K562 (cell line): ENCODE measurements around the gene DNAJC25. TPM values are rescaled to one million over a fixed set of nuclear protein-coding genes. Genes with fewer than 3 reads are reported as not detected.

ENCODE experiments used
- CBFA2T3 ChIP-seq: fragments of 450-650 bp; IDR thresholded peaks from 2 replicates; pipeline ENCODE4 v1.6.1; 2017
- CC2D1A ChIP-seq: fragments of 450-650 bp; IDR thresholded peaks from 2 replicates; pipeline ENCODE4 v1.6.1; 2017; ENCODE audit warnings: mild to moderate bottlenecking
- DDX20 ChIP-seq: fragments of 450-650 bp; IDR thresholded peaks from 2 replicates; pipeline ENCODE4 v1.6.1; 2016; ENCODE audit warnings: missing genetic modification characterization, low read depth, mild to moderate bottlenecking, missing compliant biosample characterization, moderate library complexity
- DNMT1 ChIP-seq: fragments of 450-650 bp; IDR thresholded peaks from 2 replicates; pipeline ENCODE4 v1.6.1; 2016; ENCODE audit warnings: antibody characterized with exemption, mild to moderate bottlenecking
- E2F8 ChIP-seq: fragments of 450-650 bp; IDR thresholded peaks from 2 replicates; pipeline ENCODE4 v1.7.1; 2018; ENCODE audit warnings: mild to moderate bottlenecking, low read depth; ENCODE audit not compliant: partially characterized antibody
- E4F1 ChIP-seq: fragments of 250-450 bp; sonication (Bioruptor Pico); IDR thresholded peaks from 2 replicates; pipeline ENCODE4 v1.5.0; 2021; ENCODE audit warnings: mild to moderate bottlenecking, borderline replicate concordance
- HDAC3 ChIP-seq: fragments of 450-650 bp; IDR thresholded peaks from 2 replicates; pipeline ENCODE4 v1.6.1; 2018; ENCODE audit warnings: borderline replicate concordance, mild to moderate bottlenecking, moderate library complexity; ENCODE audit not compliant: partially characterized antibody
- KLF16 ChIP-seq: IDR thresholded peaks from 2 replicates; pipeline ENCODE4 v1.6.1; 2016; ENCODE audit warnings: antibody characterized with exemption
- MAFF ChIP-seq: IDR thresholded peaks from 2 replicates; pipeline ENCODE4 v1.6.1; 2012; ENCODE audit warnings: low read length, improper control_type of control experiment
- NBN ChIP-seq: fragments of 450-650 bp; IDR thresholded peaks from 2 replicates; pipeline ENCODE4 v1.6.1; 2016; ENCODE audit warnings: low read depth, mild to moderate bottlenecking
- NR2F6 ChIP-seq: fragments of 450-650 bp; formaldehyde crosslinking; IDR thresholded peaks from 2 replicates; pipeline ENCODE4 v1.4.0; 2020; ENCODE audit warnings: mild to moderate bottlenecking
- POLR3G ChIP-seq: IDR thresholded peaks from 2 replicates; pipeline ENCODE4 v1.6.1; 2011; ENCODE audit not compliant: insufficient read length, insufficient replicate concordance; ENCODE audit errors: extremely low read depth
- SIN3A ChIP-seq, 2 experiments: fragments of 150-350 bp in 1 of 2; IDR thresholded peaks; 2 replicates each; pipeline ENCODE4 v1.6.1; 2011 to 2016; ENCODE audit warnings: borderline replicate concordance in 2 of 2, low read depth in 2 of 2, low read length in 2 of 2, mild to moderate bottlenecking in 2 of 2, moderate library complexity in 2 of 2; ENCODE audit not compliant: control insufficient read depth in 1 of 2
- SMARCA5 ChIP-seq: fragments of 450-650 bp; IDR thresholded peaks from 2 replicates; pipeline ENCODE4 v1.6.1; 2016
- SNIP1 ChIP-seq: fragments of 450-650 bp; IDR thresholded peaks from 2 replicates; pipeline ENCODE4 v1.7.1; 2017; ENCODE audit warnings: low read depth, mild to moderate bottlenecking
- STAG1 ChIP-seq: sonication (generic); formaldehyde crosslinking; IDR thresholded peaks from 2 replicates; pipeline ENCODE4 v1.5.0; 2020; ENCODE audit warnings: missing genetic modification reagents, borderline replicate concordance
- XRCC5 ChIP-seq: fragments of 200-400 bp; formaldehyde crosslinking; IDR thresholded peaks from 2 replicates; pipeline ENCODE4 v1.6.1; 2017; ENCODE audit warnings: low read depth, mild to moderate bottlenecking, low read length
- ZNF146 ChIP-seq: IDR thresholded peaks from one replicate; pipeline ENCODE4 v1.6.1; 2018; ENCODE audit warnings: missing compliant biosample characterization; ENCODE audit not compliant: unreplicated experiment
- ZNF184 ChIP-seq: sonication (generic); formaldehyde crosslinking; IDR thresholded peaks from 2 replicates; pipeline ENCODE4 v1.5.0; 2020; ENCODE audit warnings: missing genetic modification reagents
- ZNF316 ChIP-seq: fragments of 450-650 bp; IDR thresholded peaks from 2 replicates; pipeline ENCODE4 v1.6.1; 2016
- polyA plus RNA-seq, 8 experiments: library from polyadenylated mRNA; depleted of rRNA in 4 of 8; stranded (reverse) in 5 of 8; unstranded in 3 of 8; fragments of >200 nt; fragmentation: Nextera tagmentation in 2 of 8; fragmentation: Illumina TruSeq in 1 of 8; extraction: Ambion mirVana in 2 of 8; extraction: Trizol in 1 of 8; gene quantifications; 2 replicates each; pipeline versions ENCODE4 v1.2.1 to v1.2.3, GENCODE V29; 2011 to 2014; ENCODE audit warnings: inconsistent platforms in 1 of 8, missing spikeins in 1 of 8
- total RNA-seq, 7 experiments: library from RNA; depleted of rRNA in 6 of 7; stranded (reverse); fragments of >200 nt in 6 of 7; fragmentation: Illumina TruSeq in 2 of 7; extraction: Trizol in 2 of 7; gene quantifications; 2 replicates each; pipeline versions ENCODE4 v1.2.1 to v1.2.3, GENCODE V29; 2011 to 2021; ENCODE audit warnings: low replicate concordance in 1 of 7
- TF ChIP-seq, protein P1 (sequence below): fragments of 250-450 bp; sonication (Bioruptor Pico); IDR thresholded peaks from 2 replicates; pipeline ENCODE4 v1.8.0; 2022; ENCODE audit warnings: inconsistent platforms, mild to moderate bottlenecking, moderate library complexity, borderline replicate concordance
- TF ChIP-seq, protein P2 (sequence below), 2 experiments: fragments of 450-650 bp in 1 of 2; sonication (generic) in 1 of 2; formaldehyde crosslinking; conservative IDR thresholded peaks; 2 replicates each; pipeline versions ENCODE4 v1.4.0 to v1.8.1; 2020 to 2022; ENCODE audit warnings: mild to moderate bottlenecking in 1 of 2, missing genetic modification reagents in 1 of 2
- TF ChIP-seq, protein P3 (sequence below): fragments of 250-450 bp; sonication (Bioruptor Pico); IDR thresholded peaks from 2 replicates; pipeline ENCODE4 v1.4.0; 2020; ENCODE audit warnings: mild to moderate bottlenecking, moderate library complexity

Gene DNAJC25
- total and polyA plus RNA-seq, 9 of the 15 experiments (the other 6 are each of a cell fraction or from before 2014, with no cell fraction given): 3.7 to 11.2 (median 7.1) TPM

DNA sequence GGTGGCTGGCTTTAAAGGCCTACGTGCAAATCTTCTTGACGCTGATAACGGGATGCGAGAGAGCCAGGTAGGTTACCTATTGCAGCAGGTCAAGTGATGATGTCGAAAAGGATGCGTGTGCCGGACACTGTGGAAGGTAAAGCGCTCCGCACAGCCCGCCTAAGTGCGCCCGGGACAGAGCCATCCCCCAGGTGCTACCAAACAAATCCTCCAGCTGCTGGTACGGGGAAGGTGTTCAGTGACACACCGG is 245 bp upstream of the DNAJC25 start (continued):
- no peak for TF ChIP-seq DNMT1
- TF ChIP-seq, protein P1, sequence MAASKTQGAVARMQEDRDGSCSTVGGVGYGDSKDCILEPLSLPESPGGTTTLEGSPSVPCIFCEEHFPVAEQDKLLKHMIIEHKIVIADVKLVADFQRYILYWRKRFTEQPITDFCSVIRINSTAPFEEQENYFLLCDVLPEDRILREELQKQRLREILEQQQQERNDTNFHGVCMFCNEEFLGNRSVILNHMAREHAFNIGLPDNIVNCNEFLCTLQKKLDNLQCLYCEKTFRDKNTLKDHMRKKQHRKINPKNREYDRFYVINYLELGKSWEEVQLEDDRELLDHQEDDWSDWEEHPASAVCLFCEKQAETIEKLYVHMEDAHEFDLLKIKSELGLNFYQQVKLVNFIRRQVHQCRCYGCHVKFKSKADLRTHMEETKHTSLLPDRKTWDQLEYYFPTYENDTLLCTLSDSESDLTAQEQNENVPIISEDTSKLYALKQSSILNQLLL (CRISPR knock-in tag): no peak
- TF ChIP-seq, protein P2, sequence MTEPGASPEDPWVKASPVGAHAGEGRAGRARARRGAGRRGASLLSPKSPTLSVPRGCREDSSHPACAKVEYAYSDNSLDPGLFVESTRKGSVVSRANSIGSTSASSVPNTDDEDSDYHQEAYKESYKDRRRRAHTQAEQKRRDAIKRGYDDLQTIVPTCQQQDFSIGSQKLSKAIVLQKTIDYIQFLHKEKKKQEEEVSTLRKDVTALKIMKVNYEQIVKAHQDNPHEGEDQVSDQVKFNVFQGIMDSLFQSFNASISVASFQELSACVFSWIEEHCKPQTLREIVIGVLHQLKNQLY (CRISPR knock-in tag; conservative IDR thresholded peaks at IDR 0.05): no peak
- no peak for TF ChIP-seq E4F1 (CRISPR knock-in tag)
- TF ChIP-seq SMARCA5: no peak
- no peak for TF ChIP-seq MAFF
- peak; percentile 88 for TF ChIP-seq NBN
- TF ChIP-seq CBFA2T3: no peak; the same call in 1 of the 2 replicates
- TF ChIP-seq ZNF184 (CRISPR knock-in tag): no peak
- TF ChIP-seq SIN3A (IDR thresholded peaks at IDR 0.05; ENCODE audit: borderline replicate concordance in 2 of 2, control insufficient read depth in 1 of 2, low read depth in 2 of 2, low read length in 2 of 2): peak; percentile 97 to 98; a peak in 2 of 4 replicates
- TF ChIP-seq ZNF146 (CRISPR knock-in tag): no peak
- peak; percentile 80 for TF ChIP-seq E2F8
- no peak for TF ChIP-seq NR2F6 (CRISPR knock-in tag)
- TF ChIP-seq POLR3G: no peak
- TF ChIP-seq HDAC3: no peak
- TF ChIP-seq STAG1 (CRISPR knock-in tag): no peak
- TF ChIP-seq DDX20 (tag): no peak
- no peak for TF ChIP-seq KLF16
- TF ChIP-seq SNIP1: no peak
- TF ChIP-seq XRCC5: peak; percentile 89; the same call in 1 of the 2 replicates
- no peak for TF ChIP-seq CC2D1A
- TF ChIP-seq ZNF316: no peak
- TF ChIP-seq, protein P3, sequence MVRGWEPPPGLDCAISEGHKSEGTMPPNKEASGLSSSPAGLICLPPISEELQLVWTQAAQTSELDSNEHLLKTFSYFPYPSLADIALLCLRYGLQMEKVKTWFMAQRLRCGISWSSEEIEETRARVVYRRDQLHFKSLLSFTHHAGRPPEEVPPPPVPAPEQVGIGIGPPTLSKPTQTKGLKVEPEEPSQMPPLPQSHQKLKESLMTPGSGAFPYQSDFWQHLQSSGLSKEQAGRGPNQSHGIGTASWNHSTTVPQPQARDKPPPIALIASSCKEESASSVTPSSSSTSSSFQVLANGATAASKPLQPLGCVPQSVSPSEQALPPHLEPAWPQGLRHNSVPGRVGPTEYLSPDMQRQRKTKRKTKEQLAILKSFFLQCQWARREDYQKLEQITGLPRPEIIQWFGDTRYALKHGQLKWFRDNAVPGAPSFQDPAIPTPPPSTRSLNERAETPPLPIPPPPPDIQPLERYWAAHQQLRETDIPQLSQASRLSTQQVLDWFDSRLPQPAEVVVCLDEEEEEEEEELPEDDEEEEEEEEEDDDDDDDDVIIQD: no peak
